T-cell (primary cell): Measurements from ENCODE around the gene SMURF1. TPM values are rescaled to one million over a fixed set of nuclear protein-coding genes. Genes with fewer than 3 reads are reported as not detected.
A peak's percentile ranks its signal among the peaks of the same experiment; 100 is the strongest.

Experiments
- ATAC-seq, 4 experiments: fragments of 200-7000 bp in 3 of 4; fragments of 150-1000 bp in 1 of 4; cut with Tn5 transposase; replicated peaks in 1 of 4; 1 replicate in 3 of 4; 2 replicates in 1 of 4; pipeline ENCODE4 v1.10.0; 2021; ENCODE audit warnings: moderate library complexity in 3 of 4, mild to moderate bottlenecking in 2 of 4, moderate number of reproducible peaks in 1 of 4
- CTCF ChIA-PET, 2 donors: fragments of 300-600 bp; sonication (Branson Sonifier 250); formaldehyde crosslinking; loops; one replicate each; lab custom pipeline; 2022; ENCODE audit warnings: antibody characterized with exemption in 2 of 2; lab: Charles Lee
- POLR2A ChIA-PET, 2 donors: fragments of 300-600 bp; sonication (Branson Sonifier 250); formaldehyde crosslinking; loops; one replicate each; lab custom pipeline; 2022; ENCODE audit warnings: antibody characterized with exemption in 2 of 2; lab: Charles Lee
- DNase-seq, 35 experiments: peaks; one replicate each; pipeline versions ENCODE4 v3.0.0 to v3.0.0-alpha.2; 2013 to 2023
- H3K27ac ChIP-seq: one replicate; pipeline ENCODE4 v1.5.1; 2013; ENCODE audit warnings: low read length
- H3K27me3 ChIP-seq, 2 experiments: replicated peaks in 1 of 2; 1 replicate in 1 of 2; 2 replicates in 1 of 2; pipeline versions ENCODE4 v1.6.1 to v1.7.0; 2013; ENCODE audit warnings: low read length in 1 of 2, mixed read lengths in 1 of 2; ENCODE audit not compliant: control insufficient read depth in 2 of 2, insufficient read depth in 2 of 2; ENCODE audit errors: extremely low read depth in 1 of 2
- H3K36me3 ChIP-seq, 2 donors: 1 replicate in 1 of 2; 2 replicates in 1 of 2; pipeline versions ENCODE4 v1.6.1 to v1.7.0; 2013; ENCODE audit warnings: low read length in 1 of 2; ENCODE audit not compliant: control insufficient read depth in 2 of 2, insufficient read depth in 1 of 2; ENCODE audit errors: extremely low read depth in 1 of 2
- H3K4me1 ChIP-seq, 2 experiments: 1 replicate in 1 of 2; 2 replicates in 1 of 2; pipeline versions ENCODE4 v1.6.1 to v1.7.0; 2013; ENCODE audit warnings: low read length in 2 of 2, mixed read lengths in 1 of 2; ENCODE audit not compliant: insufficient read depth in 2 of 2, control insufficient read depth in 1 of 2; ENCODE audit errors: extremely low read depth in 1 of 2
- H3K4me3 ChIP-seq, 2 donors: 1 replicate in 1 of 2; 2 replicates in 1 of 2; pipeline versions ENCODE4 v1.5.1 to v1.7.0; 2013; ENCODE audit warnings: mild to moderate bottlenecking in 2 of 2, low read length in 1 of 2, moderate library complexity in 1 of 2; ENCODE audit not compliant: control insufficient read depth in 1 of 2; ENCODE audit errors: extremely low read depth in 1 of 2
- H3K9me3 ChIP-seq: 2 replicates; pipeline ENCODE4 v1.7.0; 2013
- H3K27ac Mint-ChIP-seq, 2 donors: one replicate each; pipeline ENCODE4 v1.8.0; 2020 to 2021; ENCODE audit warnings: mild to moderate bottlenecking in 2 of 2, mixed read lengths in 2 of 2
- H3K27me3 Mint-ChIP-seq, 2 donors: one replicate each; pipeline ENCODE4 v1.8.0; 2021 to 2022; ENCODE audit warnings: mixed read lengths in 2 of 2
- H3K36me3 Mint-ChIP-seq: one replicate; pipeline ENCODE4 v1.8.0; 2021; ENCODE audit warnings: mixed read lengths
- H3K4me1 Mint-ChIP-seq, 3 donors: one replicate each; pipeline ENCODE4 v1.8.0; 2020 to 2022; ENCODE audit warnings: mixed read lengths in 3 of 3, mild to moderate bottlenecking in 1 of 3
- H3K4me3 Mint-ChIP-seq, 3 donors: one replicate each; pipeline ENCODE4 v1.8.0; 2020 to 2022; ENCODE audit warnings: mild to moderate bottlenecking in 3 of 3, mixed read lengths in 3 of 3, moderate library complexity in 3 of 3
- H3K9me3 Mint-ChIP-seq, 3 donors: one replicate each; pipeline ENCODE4 v1.8.0; 2020 to 2022; ENCODE audit warnings: mixed read lengths in 3 of 3
- WGBS: methylation state at CpG from one replicate; pipeline ENCODE4 v1.1.5; 2013; ENCODE audit warnings: missing lambda C conversion rate; ENCODE audit not compliant: insufficient coverage; 5-methylcytosine and 5-hydroxymethylcytosine counted together
- total RNA-seq, 35 experiments: library from RNA in 6 of 35; stranded (reverse) in 6 of 35; fragments of 120-200 nt in 1 of 35; gene quantifications; one replicate each; pipeline versions ENCODE4 v1.2.1 to v1.2.4 and lab custom pipeline; 2013 to 2026

SMURF1 gene
- total RNA-seq, 5 donors from 2014 or later (not counting 1 experiment from before 2014, with no cell fraction given), result 21.6 to 26.4 (median 22.7) TPM

GRCh38 chr7:99146979-99147378, 3.1 kb upstream of the SMURF1 start:
- H3K4me1 Mint-ChIP-seq, result peaks cover 7 to 21% (median 15%) of the 10 kb centered on the region in 3 donors
- Histone ChIP-seq H3K36me3 (no peaks in the 10 kb centered on the region), H3K4me1 (peaks cover 0 to 21% of the 10 kb centered on the region in 2 experiments), H3K9me3 (no peaks in the 10 kb centered on the region), H3K27me3 (peaks cover 0 to 13% of the 10 kb centered on the region in 2 experiments), H3K27ac (no peak overlapping the region), H3K4me3 (no peak overlapping the region)
- WGBS, result no CpG with 5 or more reads among the region's 4 CpGs
- CTCF ChIA-PET, result no interaction called here
- DNase-seq (no peak), ATAC-seq (no peak)
- H3K4me3 Mint-ChIP-seq, result no peak overlapping the region
- peaks cover 10 to 12% of the 10 kb centered on the region in 2 donors for H3K27me3 Mint-ChIP-seq
- no peaks in the 10 kb centered on the region for H3K36me3 Mint-ChIP-seq
- POLR2A ChIA-PET, result no interaction called here
- no peak overlapping the region for H3K27ac Mint-ChIP-seq
- H3K9me3 Mint-ChIP-seq, result no peaks in the 10 kb centered on the region

GRCh38 chr7:99143521-99143852, 421 bp downstream of the SMURF1 start:
- DNase-seq (no peak), ATAC-seq (peak in 2 of 4 experiments; percentile 15 to 58)
- H3K4me1 ChIP-seq, result peaks cover 14 to 28% of the 10 kb centered on the region in 2 experiments
- Mint-ChIP-seq H3K27me3 (peaks cover 4 to 5% of the 10 kb centered on the region in 2 donors), H3K9me3 (no peaks in the 10 kb centered on the region), H3K4me1 (peaks cover 38 to 56% (median 45%) of the 10 kb centered on the region in 3 donors), H3K27ac (no peak overlapping the region), H3K4me3 (peak overlapping the region; percentile 85 to 90 (median 89)), H3K36me3 (peaks cover 3% of the 10 kb centered on the region)
- peaks cover 0 to under 1% of the 10 kb centered on the region in 2 experiments for H3K27me3 ChIP-seq
- CTCF ChIA-PET, result interaction anchor here in 1 of 2 donors (0.6 kb wide), 1 partner anchor 187 kb away, joined by 3 read pairs; no protein-coding TSS in a partner anchor
- H3K27ac ChIP-seq, result no peak overlapping the region
- H3K36me3 ChIP-seq, result no peaks in the 10 kb centered on the region
- no peaks in the 10 kb centered on the region for H3K9me3 ChIP-seq
- POLR2A ChIA-PET, result no interaction called here
- 0% methylated on average over 46 of the region's 46 CpGs for WGBS
- H3K4me3 ChIP-seq, result peak overlapping the region; percentile 32 to 84

GRCh38 chr7:99142727-99143520, 984 bp downstream of the SMURF1 start:
- H3K9me3 Mint-ChIP-seq, result no peaks in the 10 kb centered on the region

GRCh38 chr7:99141841-99142726, 1.8 kb downstream of the SMURF1 start:
- no peaks in the 10 kb centered on the region for H3K9me3 ChIP-seq
- no peaks in the 10 kb centered on the region for H3K27me3 ChIP-seq
- H3K4me3 ChIP-seq, result peak overlapping the region; percentile 15 to 84
- peak overlapping the region; percentile 96 for H3K27ac Mint-ChIP-seq
- no peaks in the 10 kb centered on the region for H3K9me3 Mint-ChIP-seq
- no peaks in the 10 kb centered on the region for H3K36me3 ChIP-seq
- peak overlapping the region; percentile 85 to 90 (median 89) for H3K4me3 Mint-ChIP-seq
- H3K27ac ChIP-seq, result peak overlapping the region; percentile 70
- peaks cover 14 to 28% of the 10 kb centered on the region in 2 experiments for H3K4me1 ChIP-seq
- peak; percentile 42 to 58 (median 43) for ATAC-seq
- peak; percentile 39 to 76 (median 61) for DNase-seq
- H3K27me3 Mint-ChIP-seq, result peaks cover 0 to 3% of the 10 kb centered on the region in 2 donors
- POLR2A ChIA-PET, result no interaction called here
- peaks cover 3% of the 10 kb centered on the region for H3K36me3 Mint-ChIP-seq
- CTCF ChIA-PET, result no interaction called here
- peaks cover 51 to 59% (median 56%) of the 10 kb centered on the region in 3 donors for H3K4me1 Mint-ChIP-seq
- WGBS, result 29% methylated on average over 26 of the region's 27 CpGs

More at GRCh38 chr7:99142727-99143520, 984 bp downstream of the SMURF1 start:
- ATAC-seq (peak; percentile 29 to 57 (median 45)), DNase-seq (peak; percentile 72 to 97 (median 88))
- H3K36me3 ChIP-seq, result no peaks in the 10 kb centered on the region
- no peaks in the 10 kb centered on the region for H3K27me3 ChIP-seq
- H3K9me3 ChIP-seq, result no peaks in the 10 kb centered on the region
- Mint-ChIP-seq H3K36me3 (peaks cover 3% of the 10 kb centered on the region), H3K4me1 (peaks cover 44 to 59% (median 51%) of the 10 kb centered on the region in 3 donors), H3K4me3 (peak overlapping the region; percentile 85 to 90 (median 89)), H3K27ac (peak overlapping the region; percentile 80 to 81), H3K27me3 (peaks cover under 1 to 4% of the 10 kb centered on the region in 2 donors)
- peak overlapping the region; percentile 66 for H3K27ac ChIP-seq
- ChIA-PET CTCF (no interaction called here), POLR2A (no interaction called here)
- H3K4me3 ChIP-seq, result peak overlapping the region; percentile 47 to 84
- 18% methylated on average over 25 of the region's 33 CpGs for WGBS
- peaks cover 14 to 28% of the 10 kb centered on the region in 2 experiments for H3K4me1 ChIP-seq

GRCh38 chr7:99141334-99141733, 2.6 kb downstream of the SMURF1 start:
- no peaks in the 10 kb centered on the region for H3K36me3 ChIP-seq
- H3K27me3 ChIP-seq, result no peaks in the 10 kb centered on the region
- Mint-ChIP-seq H3K4me3 (peak overlapping the region; percentile 85 to 90 (median 89)), H3K27ac (peak overlapping the region; percentile 96), H3K9me3 (no peaks in the 10 kb centered on the region), H3K4me1 (peaks cover 55 to 59% (median 59%) of the 10 kb centered on the region in 3 donors), H3K27me3 (no peaks in the 10 kb centered on the region), H3K36me3 (peaks cover 3% of the 10 kb centered on the region)
- WGBS, result 0% methylated on average over 1 of the region's 3 CpGs
- CTCF ChIA-PET, result no interaction called here
- no peaks in the 10 kb centered on the region for H3K9me3 ChIP-seq
- DNase-seq, result peak in 2 of 35 experiments; percentile 9 to 47
- H3K4me3 ChIP-seq, result peak overlapping the region; percentile 15 to 56
- H3K27ac ChIP-seq, result peak overlapping the region; percentile 70
- peaks cover 14 to 28% of the 10 kb centered on the region in 2 experiments for H3K4me1 ChIP-seq
- POLR2A ChIA-PET, result interaction anchor here in 1 of 2 donors (0.6 kb wide), 1 partner anchor 115 kb away, joined by 3 read pairs; no protein-coding TSS in a partner anchor
- peak in 1 of 4 experiments; percentile 37 for ATAC-seq

- POLR2A ChIA-PET, result interaction anchor here in 1 of 2 donors (0.6 kb wide), 1 partner anchor 114 kb away, joined by 3 read pairs; no protein-coding TSS in a partner anchor
- no peaks in the 10 kb centered on the region for H3K27me3 Mint-ChIP-seq
- Histone ChIP-seq H3K36me3 (no peaks in the 10 kb centered on the region), H3K27me3 (no peaks in the 10 kb centered on the region), H3K9me3 (no peaks in the 10 kb centered on the region), H3K4me3 (no peak overlapping the region), H3K4me1 (peaks cover 17 to 28% of the 10 kb centered on the region in 2 experiments), H3K27ac (peak overlapping the region; percentile 70)
- DNase-seq (peak in 1 of 35 experiments; percentile 11), ATAC-seq (no peak)
- H3K4me1 Mint-ChIP-seq, result peaks cover 60 to 65% (median 64%) of the 10 kb centered on the region in 3 donors
- peaks cover 3% of the 10 kb centered on the region for H3K36me3 Mint-ChIP-seq
- no peaks in the 10 kb centered on the region for H3K9me3 Mint-ChIP-seq
- no CpG with 5 or more reads among the region's 6 CpGs for WGBS
- peak overlapping the region; percentile 96 for H3K27ac Mint-ChIP-seq
- CTCF ChIA-PET, result no interaction called here
- H3K4me3 Mint-ChIP-seq, result peak overlapping the region; percentile 85 to 90 (median 89)
These were observed 3.1 kb downstream of the SMURF1 start for GRCh38 chr7:99140813-99141212.
